ENCODE data around the gene FOXP1.

Gene FOXP1

DNA sequence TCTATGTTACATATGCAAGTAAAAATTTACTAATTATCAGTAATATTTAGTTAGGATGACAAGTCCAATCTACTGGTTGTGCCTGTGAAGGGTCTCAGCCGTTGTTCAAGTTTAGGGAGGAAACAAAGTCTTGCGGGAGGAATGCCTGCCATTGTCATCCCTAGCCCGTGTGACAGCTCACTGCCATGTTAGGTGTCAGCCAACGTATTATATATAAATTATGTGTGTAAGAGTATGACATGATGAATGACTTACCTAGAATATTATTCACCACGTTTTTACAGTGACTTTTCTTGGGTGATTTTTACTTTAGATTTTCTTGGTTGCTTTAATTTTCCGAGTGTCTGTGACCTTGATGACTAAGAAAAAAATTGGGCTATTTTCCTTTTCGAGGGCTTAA, 656.7 kb downstream of the FOXP1 start:
- TF ChIP-seq POU2F2 (IDR thresholded peaks at IDR 0.05; ENCODE audit: low read depth, low read length) (no peak), POLR2AphosphoS5 (IDR thresholded peaks at IDR 0.05; ENCODE audit: low read depth, low read length) (no peak), SPI1 (IDR thresholded peaks at IDR 0.05; ENCODE audit: low read depth, low read length) (no peak), POLR2A (IDR thresholded peaks at IDR 0.05; ENCODE audit: low read depth, low read length) (no peak), PAX5 (IDR thresholded peaks at IDR 0.05; ENCODE audit: insufficient read depth, low read length, severe bottlenecking) (no peak), TAF1 (IDR thresholded peaks at IDR 0.05; ENCODE audit: low read depth, low read length) (no peak)
- DNase-seq (ENCODE audit: insufficient read length, low spot score) = no peak
- FAIRE-seq = no peak

DNA sequence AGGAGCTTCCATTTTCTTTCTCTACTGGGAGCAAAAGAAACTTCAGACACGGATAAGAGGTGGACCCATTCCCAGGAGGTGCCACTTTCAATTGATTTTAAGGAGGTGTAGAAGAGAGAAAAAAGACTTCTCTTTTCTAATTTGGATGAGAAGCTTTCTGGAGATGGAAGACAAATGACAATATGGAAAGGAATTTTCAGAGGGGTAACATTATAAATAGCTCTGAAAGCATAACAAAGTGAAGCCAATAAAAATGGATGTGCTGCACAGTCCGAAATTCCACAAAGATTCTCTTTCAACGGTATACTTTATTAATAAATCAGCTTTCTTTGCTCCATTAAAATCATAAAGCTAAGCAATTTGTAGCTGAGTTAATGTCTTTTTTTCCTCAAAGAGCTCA, 663.9 kb downstream of the FOXP1 start:
- DNase-seq (ENCODE audit: insufficient read length, low spot score) = no peak
- no peak for FAIRE-seq
- no peak for TF ChIP-seq POU2F2 (IDR thresholded peaks at IDR 0.05; ENCODE audit: low read depth, low read length)
- TF ChIP-seq TAF1 (IDR thresholded peaks at IDR 0.05; ENCODE audit: low read depth, low read length) = no peak
- no peak for TF ChIP-seq POLR2AphosphoS5 (IDR thresholded peaks at IDR 0.05; ENCODE audit: low read depth, low read length)
- no peak for TF ChIP-seq PAX5 (IDR thresholded peaks at IDR 0.05; ENCODE audit: insufficient read depth, low read length, severe bottlenecking)
- TF ChIP-seq SPI1 (IDR thresholded peaks at IDR 0.05; ENCODE audit: low read depth, low read length) = no peak
- no peak for TF ChIP-seq POLR2A (IDR thresholded peaks at IDR 0.05; ENCODE audit: low read depth, low read length)

DNA sequence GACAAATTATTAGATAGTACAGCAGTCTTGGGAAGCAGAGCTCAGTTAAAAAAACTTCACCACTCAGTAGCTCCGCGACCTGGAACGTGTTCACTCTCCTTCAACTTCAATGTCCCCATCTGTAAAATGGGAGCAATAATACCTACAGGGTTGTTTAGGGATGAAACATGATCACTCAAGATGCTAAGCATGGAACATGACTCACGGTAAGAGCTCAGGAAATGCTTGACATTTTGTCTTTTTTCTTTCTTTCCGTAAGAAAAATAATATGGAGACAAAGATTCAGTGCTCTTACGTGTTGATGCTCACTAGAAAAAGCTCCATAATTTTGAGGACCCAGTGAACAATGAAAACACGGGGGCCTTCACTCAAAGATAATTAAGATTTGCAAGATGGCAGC, 664.4 kb downstream of the FOXP1 start:
- no peak for TF ChIP-seq POLR2AphosphoS5 (IDR thresholded peaks at IDR 0.05; ENCODE audit: low read depth, low read length)
- no peak for TF ChIP-seq PAX5 (IDR thresholded peaks at IDR 0.05; ENCODE audit: insufficient read depth, low read length, severe bottlenecking)
- no peak for TF ChIP-seq POU2F2 (IDR thresholded peaks at IDR 0.05; ENCODE audit: low read depth, low read length)
- TF ChIP-seq TAF1 (IDR thresholded peaks at IDR 0.05; ENCODE audit: low read depth, low read length) = no peak
- TF ChIP-seq SPI1 (IDR thresholded peaks at IDR 0.05; ENCODE audit: low read depth, low read length) = no peak
- no peak for TF ChIP-seq POLR2A (IDR thresholded peaks at IDR 0.05; ENCODE audit: low read depth, low read length)
- no peak for DNase-seq (ENCODE audit: insufficient read length, low spot score)
- no peak for FAIRE-seq

DNA sequence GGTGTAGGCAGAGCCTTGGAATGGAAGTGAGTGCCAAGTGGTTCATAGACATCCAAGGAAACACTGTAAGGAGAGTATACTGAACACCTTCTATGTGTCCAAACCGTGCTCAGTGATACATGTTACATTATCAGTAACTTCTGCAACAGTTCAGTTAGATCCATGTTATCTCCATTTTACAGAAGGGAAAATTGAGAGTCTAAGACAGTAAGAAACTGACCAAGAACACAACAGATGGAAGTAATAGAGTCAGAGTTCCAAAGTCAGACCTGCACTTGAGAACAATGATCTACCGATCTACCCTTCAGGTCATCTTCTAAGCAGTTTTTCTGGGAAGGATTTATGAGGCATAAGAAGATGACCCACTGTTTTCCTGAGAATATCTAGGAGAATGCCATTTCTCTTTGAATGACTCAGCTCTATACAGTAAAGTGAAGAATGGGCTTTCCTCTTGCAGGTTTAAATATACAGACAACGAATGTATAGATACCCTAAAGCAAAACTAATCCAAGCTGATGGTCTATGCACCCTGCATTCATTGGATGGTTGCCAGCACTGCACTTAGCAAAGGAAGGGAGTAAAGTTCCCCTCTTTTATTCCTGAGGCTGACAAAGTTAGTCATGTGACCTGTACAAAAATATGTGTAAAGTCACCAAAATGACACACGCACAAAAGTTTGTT, 667.0 kb downstream of the FOXP1 start:
- no peak for FAIRE-seq
- no peak for DNase-seq (ENCODE audit: insufficient read length, low spot score)
- no peak for TF ChIP-seq POU2F2 (IDR thresholded peaks at IDR 0.05; ENCODE audit: low read depth, low read length)
- TF ChIP-seq PAX5 (IDR thresholded peaks at IDR 0.05; ENCODE audit: insufficient read depth, low read length, severe bottlenecking) = no peak
- no peak for TF ChIP-seq TAF1 (IDR thresholded peaks at IDR 0.05; ENCODE audit: low read depth, low read length)
- no peak for TF ChIP-seq SPI1 (IDR thresholded peaks at IDR 0.05; ENCODE audit: low read depth, low read length)
- no peak for TF ChIP-seq POLR2A (IDR thresholded peaks at IDR 0.05; ENCODE audit: low read depth, low read length)
- no peak for TF ChIP-seq POLR2AphosphoS5 (IDR thresholded peaks at IDR 0.05; ENCODE audit: low read depth, low read length)

DNA sequence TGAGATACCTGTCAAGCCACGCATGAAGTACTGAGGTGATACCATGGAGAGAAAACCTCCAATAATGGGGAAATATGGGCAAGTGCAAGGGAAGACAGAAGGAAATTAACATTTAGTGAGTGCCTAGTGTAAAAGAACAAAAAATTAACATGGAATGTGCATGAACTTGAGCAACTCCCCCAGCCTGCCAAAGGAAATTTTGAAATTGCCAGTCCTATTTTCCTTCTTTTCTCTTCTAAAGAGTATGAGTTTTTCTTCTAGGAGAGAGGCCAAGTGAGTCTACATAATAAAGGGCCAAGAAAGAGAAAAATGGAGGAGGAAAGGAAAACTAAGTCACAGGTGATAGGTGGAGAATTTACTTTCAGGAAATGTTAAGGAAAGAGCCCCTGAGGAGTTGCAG, 668.7 kb downstream of the FOXP1 start:
- FAIRE-seq (no peak), DNase-seq (ENCODE audit: insufficient read length, low spot score) (no peak)
- no peak for TF ChIP-seq PAX5 (IDR thresholded peaks at IDR 0.05; ENCODE audit: insufficient read depth, low read length, severe bottlenecking)
- no peak for TF ChIP-seq POU2F2 (IDR thresholded peaks at IDR 0.05; ENCODE audit: low read depth, low read length)
- TF ChIP-seq POLR2AphosphoS5 (IDR thresholded peaks at IDR 0.05; ENCODE audit: low read depth, low read length) = no peak
- TF ChIP-seq SPI1 (IDR thresholded peaks at IDR 0.05; ENCODE audit: low read depth, low read length) = no peak
- TF ChIP-seq TAF1 (IDR thresholded peaks at IDR 0.05; ENCODE audit: low read depth, low read length) = no peak
- TF ChIP-seq POLR2A (IDR thresholded peaks at IDR 0.05; ENCODE audit: low read depth, low read length) = no peak

DNA sequence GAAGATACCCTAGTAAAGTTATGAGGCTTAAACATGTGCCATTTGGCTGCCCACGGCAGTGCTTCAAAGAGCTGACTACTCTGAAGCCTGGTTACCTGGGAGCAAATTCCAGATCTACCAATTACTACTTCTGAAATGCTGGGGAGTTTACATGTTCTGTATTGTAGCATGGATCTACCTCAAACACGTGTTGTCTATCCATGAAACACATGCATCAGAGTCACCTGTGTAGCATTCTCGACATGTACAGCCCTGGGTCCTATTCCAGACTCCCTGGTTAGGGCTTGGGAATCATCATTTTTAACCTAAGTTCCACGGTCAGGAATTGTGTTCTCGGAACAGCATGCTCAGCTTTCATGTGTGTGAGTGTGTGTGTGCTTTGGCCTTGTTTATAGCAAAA, 671.8 kb downstream of the FOXP1 start:
- TF ChIP-seq TAF1 (IDR thresholded peaks at IDR 0.05; ENCODE audit: low read depth, low read length) (no peak), PAX5 (IDR thresholded peaks at IDR 0.05; ENCODE audit: insufficient read depth, low read length, severe bottlenecking) (no peak), POLR2A (IDR thresholded peaks at IDR 0.05; ENCODE audit: low read depth, low read length) (no peak), SPI1 (IDR thresholded peaks at IDR 0.05; ENCODE audit: low read depth, low read length) (no peak), POU2F2 (IDR thresholded peaks at IDR 0.05; ENCODE audit: low read depth, low read length) (no peak), POLR2AphosphoS5 (IDR thresholded peaks at IDR 0.05; ENCODE audit: low read depth, low read length) (no peak)
- FAIRE-seq = no peak
- DNase-seq (ENCODE audit: insufficient read length, low spot score) = no peak

DNA sequence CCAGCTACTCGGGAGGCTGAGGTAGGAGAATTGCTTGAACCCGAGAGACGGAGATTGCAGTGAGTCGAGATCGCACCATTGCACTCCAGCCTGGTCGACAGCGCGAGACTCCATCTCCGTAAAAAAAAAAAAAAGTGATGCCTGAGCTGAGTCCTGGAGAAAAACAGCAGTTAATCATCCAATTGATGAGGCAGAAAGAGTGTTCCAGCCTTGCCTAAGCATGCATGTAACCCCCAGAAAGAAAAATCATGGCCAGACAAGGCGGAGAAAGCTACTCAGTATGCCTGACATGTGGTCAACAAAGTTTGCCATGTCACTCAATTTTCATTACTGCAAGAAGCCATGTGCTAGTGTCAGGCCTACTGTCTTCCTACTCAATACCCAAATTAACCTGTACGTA, 678.0 kb downstream of the FOXP1 start:
- TF ChIP-seq PAX5 (IDR thresholded peaks at IDR 0.05; ENCODE audit: insufficient read depth, low read length, severe bottlenecking) = no peak
- TF ChIP-seq TAF1 (IDR thresholded peaks at IDR 0.05; ENCODE audit: low read depth, low read length) = no peak
- TF ChIP-seq POLR2A (IDR thresholded peaks at IDR 0.05; ENCODE audit: low read depth, low read length) = no peak
- no peak for TF ChIP-seq SPI1 (IDR thresholded peaks at IDR 0.05; ENCODE audit: low read depth, low read length)
- TF ChIP-seq POU2F2 (IDR thresholded peaks at IDR 0.05; ENCODE audit: low read depth, low read length) = no peak
- no peak for TF ChIP-seq POLR2AphosphoS5 (IDR thresholded peaks at IDR 0.05; ENCODE audit: low read depth, low read length)
- no peak for DNase-seq (ENCODE audit: insufficient read length, low spot score)
- FAIRE-seq = no peak
